OCI-LY3 (cell line): Measurements from ENCODE around the gene SCNN1A.

Experiments used
- H2AFZ ChIP-seq: fragments of 200-600, 300-600 bp; shearing (Covaris generic); 2 replicates; pipeline ENCODE4 v1.6.0; 2014; ENCODE audit warnings: antibody characterized with exemption, low read depth, low read length
- H3K27ac ChIP-seq: fragments of 200-600, 300-600 bp; sonication (generic); 2 replicates; pipeline ENCODE4 v1.5.1; 2014; ENCODE audit warnings: mild to moderate bottlenecking, low read length, moderate library complexity, mixed read lengths
- H3K27me3 ChIP-seq: fragments of 200-600, 300-600 bp; sonication (generic); 2 replicates; pipeline ENCODE4 v1.6.1; 2014; ENCODE audit warnings: low read depth, low read length, mixed read lengths
- H3K36me3 ChIP-seq: fragments of 200-600, 300-600 bp; sonication (generic); replicated peaks from 2 replicates; pipeline ENCODE3; 2014; ENCODE audit warnings: low read depth, low read length, mixed read lengths
- H3K4me1 ChIP-seq: fragments of 300-600, 200-600 bp; sonication (generic); 2 replicates; pipeline ENCODE4 v1.6.1; 2014; ENCODE audit warnings: low read length, mixed read lengths
- H3K4me2 ChIP-seq: fragments of 200-600, 300-600 bp; sonication (generic); 2 replicates; pipeline ENCODE4 v1.6.1; 2014; ENCODE audit warnings: low read length, mixed read lengths
- H3K4me3 ChIP-seq: fragments of 300-600, 200-600 bp; sonication (generic); 2 replicates; pipeline ENCODE4 v1.5.1; 2014; ENCODE audit warnings: antibody characterized with exemption, mild to moderate bottlenecking, low read length, moderate library complexity
- H3K79me2 ChIP-seq: fragments of 300-600, 200-600 bp; shearing (Covaris generic); 2 replicates; pipeline ENCODE4 v1.6.1; 2014; ENCODE audit warnings: mild to moderate bottlenecking, low read length, mixed read lengths
- H3K9ac ChIP-seq: fragments of 300-600, 200-600 bp; shearing (Covaris generic); 2 replicates; pipeline ENCODE4 v1.6.0; 2014; ENCODE audit warnings: mild to moderate bottlenecking, low read length, moderate library complexity
- H3K9me3 ChIP-seq: fragments of 200-600, 300-600 bp; shearing (Covaris generic); 2 replicates; pipeline ENCODE4 v1.6.1; 2014; ENCODE audit warnings: low read length, mixed read lengths; ENCODE audit not compliant: insufficient read depth
- H4K20me1 ChIP-seq: fragments of 200-600, 300-600 bp; sonication (generic); 2 replicates; pipeline ENCODE4 v1.6.1; 2016; ENCODE audit warnings: low read length, mixed read lengths; ENCODE audit not compliant: insufficient read depth
- EZH2phosphoT487 ChIP-seq: fragments of 200-600 bp; shearing (Covaris generic); IDR thresholded peaks from 2 replicates; pipeline ENCODE4 v1.6.1; 2018; ENCODE audit warnings: antibody characterized with exemption, mixed run types, low read depth
- TF ChIP-seq, protein P1 (sequence below): fragments of 200-600, 300-600 bp; sonication (generic); IDR thresholded peaks from 2 replicates; pipeline ENCODE4 v1.5.1; 2014; ENCODE audit warnings: antibody characterized with exemption, low read length, low read depth

SCNN1A gene

DNA sequence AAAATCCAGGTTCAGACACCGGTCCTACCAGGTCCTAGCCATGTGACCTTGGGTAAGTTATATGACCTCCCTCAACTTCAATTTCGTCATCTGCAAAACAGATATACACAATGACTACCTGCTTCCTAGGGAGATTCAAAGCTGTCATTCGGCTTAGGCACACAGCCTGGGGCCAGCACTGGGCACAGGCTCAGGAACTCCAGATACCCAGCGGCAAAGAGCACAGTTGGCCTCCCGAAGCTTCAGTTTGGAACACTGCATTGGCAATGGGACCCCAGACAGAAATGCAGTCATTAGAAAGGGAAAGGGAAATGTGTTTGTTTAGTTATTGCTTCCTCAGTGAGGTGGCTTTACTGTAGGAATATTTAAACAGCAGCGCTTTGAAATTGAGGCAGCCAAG is 53.5 kb downstream of the SCNN1A start:
- peaks cover 58% of the 10 kb centered on the region for H3K27me3 ChIP-seq
- no peak overlapping the region for H3K4me2 ChIP-seq
- H2AFZ ChIP-seq = no peak overlapping the region
- no peaks in the 10 kb centered on the region for H3K79me2 ChIP-seq
- H3K36me3 ChIP-seq = no peaks in the 10 kb centered on the region
- H3K9ac ChIP-seq = no peak overlapping the region
- H3K4me3 ChIP-seq = no peak overlapping the region
- peaks cover 12% of the 10 kb centered on the region for H3K4me1 ChIP-seq
- H4K20me1 ChIP-seq = no peaks in the 10 kb centered on the region
- no peaks in the 10 kb centered on the region for H3K9me3 ChIP-seq
- H3K27ac ChIP-seq = no peak overlapping the region
- TF ChIP-seq, protein P1, sequence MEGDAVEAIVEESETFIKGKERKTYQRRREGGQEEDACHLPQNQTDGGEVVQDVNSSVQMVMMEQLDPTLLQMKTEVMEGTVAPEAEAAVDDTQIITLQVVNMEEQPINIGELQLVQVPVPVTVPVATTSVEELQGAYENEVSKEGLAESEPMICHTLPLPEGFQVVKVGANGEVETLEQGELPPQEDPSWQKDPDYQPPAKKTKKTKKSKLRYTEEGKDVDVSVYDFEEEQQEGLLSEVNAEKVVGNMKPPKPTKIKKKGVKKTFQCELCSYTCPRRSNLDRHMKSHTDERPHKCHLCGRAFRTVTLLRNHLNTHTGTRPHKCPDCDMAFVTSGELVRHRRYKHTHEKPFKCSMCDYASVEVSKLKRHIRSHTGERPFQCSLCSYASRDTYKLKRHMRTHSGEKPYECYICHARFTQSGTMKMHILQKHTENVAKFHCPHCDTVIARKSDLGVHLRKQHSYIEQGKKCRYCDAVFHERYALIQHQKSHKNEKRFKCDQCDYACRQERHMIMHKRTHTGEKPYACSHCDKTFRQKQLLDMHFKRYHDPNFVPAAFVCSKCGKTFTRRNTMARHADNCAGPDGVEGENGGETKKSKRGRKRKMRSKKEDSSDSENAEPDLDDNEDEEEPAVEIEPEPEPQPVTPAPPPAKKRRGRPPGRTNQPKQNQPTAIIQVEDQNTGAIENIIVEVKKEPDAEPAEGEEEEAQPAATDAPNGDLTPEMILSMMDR = no peak
- TF ChIP-seq EZH2phosphoT487 = no peak

DNA sequence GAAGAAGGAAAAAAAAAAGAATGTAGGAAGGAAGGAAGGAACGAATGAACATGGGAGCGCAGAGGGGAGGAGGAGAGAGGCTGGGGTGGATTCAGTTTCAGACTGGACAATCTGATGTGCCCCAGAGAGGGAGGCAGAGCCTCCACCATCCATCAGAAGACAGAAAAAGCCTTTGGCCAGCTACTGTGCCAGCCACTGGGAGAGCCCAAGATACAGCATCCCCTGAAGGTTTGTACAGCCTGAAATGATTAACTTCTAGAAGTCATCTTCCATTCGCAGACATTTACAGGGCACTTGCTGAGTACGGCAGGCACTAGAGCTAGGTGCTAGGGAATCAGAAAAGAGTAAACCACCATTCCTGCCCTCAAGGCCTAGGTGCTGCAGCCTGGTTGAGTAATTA is 55.9 kb downstream of the SCNN1A start:
- TF ChIP-seq, protein P1 = no peak
- no peak for TF ChIP-seq EZH2phosphoT487
- H3K4me1 ChIP-seq = peaks cover 12% of the 10 kb centered on the region
- no peaks in the 10 kb centered on the region for H4K20me1 ChIP-seq
- H3K9ac ChIP-seq = no peak overlapping the region
- H3K27ac ChIP-seq = no peak overlapping the region
- H3K4me3 ChIP-seq = no peak overlapping the region
- H3K36me3 ChIP-seq = no peaks in the 10 kb centered on the region
- no peak overlapping the region for H3K4me2 ChIP-seq
- peaks cover 52% of the 10 kb centered on the region for H3K27me3 ChIP-seq
- H3K79me2 ChIP-seq = no peaks in the 10 kb centered on the region
- no peak overlapping the region for H2AFZ ChIP-seq
- H3K9me3 ChIP-seq = no peaks in the 10 kb centered on the region

DNA sequence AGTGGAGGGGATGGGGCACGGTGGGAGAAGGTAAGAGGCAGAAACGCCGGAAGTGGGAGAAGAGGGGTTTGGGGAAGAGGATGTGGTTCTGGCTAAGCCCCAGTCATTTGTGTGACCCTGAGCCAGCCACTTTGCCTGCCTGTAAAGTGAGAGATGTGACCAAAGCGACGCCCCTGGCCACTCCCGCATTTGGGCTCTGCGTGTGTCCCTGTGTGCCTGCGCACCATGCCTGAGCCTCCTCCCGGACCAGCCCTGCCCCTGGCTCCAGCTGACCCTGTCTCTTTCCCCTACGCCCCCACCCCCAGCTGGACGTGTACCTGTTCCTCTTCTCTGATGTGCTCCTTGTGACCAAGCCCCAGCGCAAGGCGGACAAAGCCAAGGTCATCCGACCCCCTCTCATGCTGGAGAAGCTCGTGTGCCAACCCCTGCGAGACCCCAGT is 56.9 kb downstream of the SCNN1A start:
- H3K4me3 ChIP-seq = no peak overlapping the region
- no peak overlapping the region for H3K4me2 ChIP-seq
- no peaks in the 10 kb centered on the region for H3K9me3 ChIP-seq
- H3K4me1 ChIP-seq = peaks cover 8% of the 10 kb centered on the region
- H3K36me3 ChIP-seq = no peaks in the 10 kb centered on the region
- H3K79me2 ChIP-seq = no peaks in the 10 kb centered on the region
- no peak overlapping the region for H3K27ac ChIP-seq
- H4K20me1 ChIP-seq = no peaks in the 10 kb centered on the region
- H3K27me3 ChIP-seq = peaks cover 49% of the 10 kb centered on the region
- H2AFZ ChIP-seq = no peak overlapping the region
- TF ChIP-seq, protein P1 = no peak
- TF ChIP-seq EZH2phosphoT487 = no peak
- no peak overlapping the region for H3K9ac ChIP-seq

DNA sequence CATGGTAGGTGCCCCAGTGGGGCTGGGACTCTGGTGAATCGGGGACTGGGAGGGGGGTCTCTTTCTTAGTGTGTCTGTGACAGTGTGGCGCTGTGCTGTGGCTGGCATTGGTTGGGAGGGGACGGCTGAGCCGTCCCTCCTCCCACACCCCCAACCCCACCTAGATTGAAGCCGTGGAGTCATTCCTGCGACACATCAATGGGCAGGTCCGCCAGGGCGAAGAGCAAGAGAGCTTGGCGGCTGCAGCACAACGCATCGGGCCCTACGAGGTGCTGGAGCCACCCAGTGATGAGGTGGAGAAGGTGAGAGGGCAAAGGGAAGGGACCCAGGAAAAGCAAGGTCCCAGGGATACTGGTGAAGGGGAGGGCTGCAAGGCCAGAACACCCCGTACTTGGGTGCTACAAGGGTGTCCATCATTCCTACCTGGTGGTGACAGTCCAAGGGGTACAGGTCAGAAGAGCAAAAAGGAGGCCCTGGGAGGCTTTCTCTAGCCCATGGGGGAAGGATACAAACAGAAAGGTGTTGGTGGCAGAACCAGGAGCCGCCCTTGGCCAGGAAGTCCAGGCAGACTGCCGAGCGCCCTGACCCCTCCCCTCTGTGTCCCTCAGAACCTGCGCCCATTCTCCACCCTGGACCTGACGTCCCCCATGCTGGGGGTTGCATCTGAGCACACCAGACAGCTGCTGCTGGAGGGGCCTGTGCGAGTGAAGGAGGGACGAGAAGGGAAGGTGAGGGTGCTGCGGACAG is 57.5 kb downstream of the SCNN1A start:
- Histone ChIP-seq H3K4me1 (peaks cover 6% of the 10 kb centered on the region), H3K27ac (no peak overlapping the region)

More for the DNA sequence above, 57.5 kb downstream of the SCNN1A start:
- Histone ChIP-seq H3K79me2 (no peaks in the 10 kb centered on the region), H3K4me3 (no peak overlapping the region), H3K9me3 (no peaks in the 10 kb centered on the region), H3K4me2 (no peak overlapping the region), H2AFZ (no peak overlapping the region), H4K20me1 (no peaks in the 10 kb centered on the region), H3K27me3 (peaks cover 49% of the 10 kb centered on the region), H3K9ac (no peak overlapping the region), H3K36me3 (no peaks in the 10 kb centered on the region)
- TF ChIP-seq, protein P1 = no peak
- TF ChIP-seq EZH2phosphoT487 = no peak
